GM21619 (cell line): ENCODE data around the gene TBX2.

Experiments used
- ATAC-seq: cut with Tn5 transposase; IDR thresholded peaks from one replicate; pipeline ENCODE4 v1.9.1; 2021; ENCODE audit not compliant: unreplicated experiment

Gene TBX2

DNA sequence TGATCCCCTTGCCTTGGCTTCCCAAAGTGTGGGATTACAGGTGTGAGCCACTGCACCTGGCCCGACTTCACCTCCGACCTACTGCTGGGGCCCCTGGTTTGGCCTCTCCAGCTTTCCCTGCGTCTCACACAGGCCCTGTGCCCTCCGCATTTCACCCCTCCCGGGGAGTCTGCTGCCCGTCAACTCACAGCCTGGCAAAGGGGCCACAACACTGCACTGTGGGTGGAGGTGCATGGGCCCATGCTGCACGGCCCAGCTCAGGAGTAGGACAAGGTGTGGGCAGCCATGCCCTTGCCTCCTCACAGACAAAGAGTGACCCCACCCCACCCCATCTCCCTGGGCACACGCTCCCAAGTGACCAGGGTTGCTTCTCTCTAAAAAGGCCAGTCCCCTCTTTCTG is 12.6 kb upstream of the TBX2 start:
- no peak for ATAC-seq

DNA sequence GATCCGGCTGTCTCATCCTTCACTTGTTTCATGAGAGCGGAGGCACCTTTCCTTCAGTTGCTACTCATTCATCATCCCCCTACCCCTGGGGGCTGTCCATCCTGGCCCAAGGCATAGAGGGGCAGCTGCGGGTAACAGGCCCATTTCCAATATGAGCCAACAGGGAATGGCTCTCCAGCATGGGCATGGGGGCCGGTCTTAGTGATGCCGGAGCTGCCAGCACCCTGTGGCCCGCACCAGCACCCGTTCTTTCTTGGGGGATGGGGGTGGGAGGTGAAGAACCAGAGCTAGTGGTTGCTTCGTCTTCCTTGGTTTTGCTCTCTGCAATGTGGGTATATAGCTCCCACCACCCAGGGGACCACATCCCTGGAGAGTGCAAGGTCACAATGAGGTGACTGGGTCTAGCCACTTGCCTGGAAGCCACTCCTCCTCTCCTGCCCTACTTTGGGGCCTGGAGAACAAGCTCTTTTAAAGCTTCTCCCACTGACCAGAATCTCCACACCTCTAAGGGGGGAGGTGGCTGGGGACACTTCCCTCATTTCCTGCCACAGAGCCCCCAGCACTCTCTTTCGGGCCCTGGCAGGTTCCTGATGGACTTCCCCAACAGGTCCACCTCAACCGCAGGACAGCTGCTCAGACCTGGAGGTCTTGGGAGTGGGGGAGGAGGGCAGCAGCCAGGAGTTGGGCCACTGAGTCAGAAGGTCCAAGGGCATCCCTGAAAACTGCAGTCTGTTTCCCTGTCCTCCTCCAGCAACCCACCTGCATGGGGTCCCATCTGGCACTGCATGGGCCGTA is 11.9 kb upstream of the TBX2 start:
- ATAC-seq = no peak

DNA sequence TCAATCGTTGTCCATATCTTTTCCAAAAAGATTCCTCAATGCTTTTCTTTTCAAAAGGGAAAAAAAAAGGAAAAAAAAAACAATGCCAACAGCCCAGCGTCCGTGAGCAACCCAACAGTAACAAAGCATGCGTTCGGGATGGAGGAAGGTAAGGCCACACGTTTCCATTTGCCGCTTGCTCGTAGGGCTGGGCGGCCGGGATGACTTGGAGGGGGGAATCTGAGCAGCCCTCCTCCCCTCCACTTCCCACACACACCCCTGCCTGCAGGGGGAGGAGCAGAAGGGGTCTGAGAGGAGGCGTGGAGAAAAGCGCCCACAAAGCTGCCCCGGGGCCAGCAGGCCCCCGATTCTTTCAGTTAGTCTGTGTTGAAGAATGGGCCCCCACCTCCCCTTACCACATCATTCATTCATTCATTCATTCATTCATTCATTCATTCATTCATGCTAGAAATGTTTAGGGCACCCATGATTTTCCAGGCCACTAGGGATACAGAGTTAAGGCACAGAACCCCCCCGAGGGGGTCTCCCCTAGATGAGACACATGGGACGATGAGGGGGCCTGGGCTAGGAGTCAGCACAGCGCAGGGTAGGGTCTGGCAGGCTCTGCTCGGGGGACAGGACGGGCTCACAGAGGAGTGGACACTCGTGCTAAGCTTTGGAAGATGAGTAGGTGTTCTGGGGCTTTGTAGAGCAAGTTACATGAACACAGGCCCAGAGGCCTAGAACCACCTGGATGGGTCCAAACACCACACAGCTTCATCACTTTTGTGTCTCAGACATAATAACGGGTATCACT is 10.9 kb upstream of the TBX2 start:
- ATAC-seq = no peak

DNA sequence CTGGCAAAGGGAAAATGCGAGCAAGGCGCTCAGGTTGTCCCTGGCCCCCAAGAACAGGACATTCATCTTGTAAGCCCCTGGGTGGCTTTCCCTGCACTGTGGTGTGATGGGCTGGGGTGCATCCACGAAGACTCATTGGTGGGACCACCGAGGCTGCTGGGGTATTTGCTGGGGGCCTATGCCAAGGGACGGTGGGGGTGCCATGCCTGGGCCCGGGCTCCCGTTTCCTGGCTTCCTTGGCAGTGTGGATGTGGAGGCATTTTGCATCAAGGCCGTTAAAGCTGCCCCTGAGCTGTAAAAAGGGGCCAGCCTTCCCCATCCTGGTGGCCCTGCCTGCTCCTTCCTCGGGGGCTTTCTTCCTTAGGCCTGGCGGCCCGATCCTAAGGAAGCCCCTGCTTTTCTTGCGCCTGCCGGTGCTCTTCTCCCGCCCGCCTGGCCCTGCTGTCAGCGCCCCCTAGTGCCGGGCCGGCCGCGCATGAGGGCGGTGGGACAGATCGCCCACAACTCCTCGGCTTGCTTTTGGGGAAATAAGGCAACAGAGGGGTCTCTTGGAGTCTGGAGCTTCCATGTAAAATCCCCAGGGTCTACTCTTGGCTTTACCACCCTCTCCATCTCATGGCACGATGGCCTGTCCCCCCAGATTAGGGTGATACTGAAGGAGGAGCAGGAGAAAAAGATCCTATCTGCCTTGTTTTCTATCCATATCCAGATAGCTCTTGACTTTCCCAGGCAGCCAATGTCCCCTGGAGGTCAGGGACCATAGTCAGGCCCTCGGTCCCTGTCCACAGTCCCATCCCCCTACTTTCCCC is 9.8 kb upstream of the TBX2 start:
- ATAC-seq = no peak

DNA sequence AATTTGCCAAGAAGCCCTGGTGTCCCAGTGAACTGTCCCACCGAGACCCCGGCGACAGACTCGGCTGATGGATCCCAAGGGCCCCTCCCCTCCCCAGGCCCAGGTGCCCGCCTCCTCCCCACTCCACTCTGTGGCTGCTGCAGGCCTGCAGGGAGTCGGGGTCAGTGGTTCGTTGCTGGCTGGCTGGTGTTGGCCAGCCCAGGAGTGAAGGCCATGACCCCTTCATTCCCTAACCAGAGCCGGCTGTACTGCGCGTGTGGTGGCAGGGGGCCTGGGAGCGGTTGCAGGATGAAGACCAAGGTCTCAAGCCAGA is 9.2 kb upstream of the TBX2 start:
- ATAC-seq = no peak

DNA sequence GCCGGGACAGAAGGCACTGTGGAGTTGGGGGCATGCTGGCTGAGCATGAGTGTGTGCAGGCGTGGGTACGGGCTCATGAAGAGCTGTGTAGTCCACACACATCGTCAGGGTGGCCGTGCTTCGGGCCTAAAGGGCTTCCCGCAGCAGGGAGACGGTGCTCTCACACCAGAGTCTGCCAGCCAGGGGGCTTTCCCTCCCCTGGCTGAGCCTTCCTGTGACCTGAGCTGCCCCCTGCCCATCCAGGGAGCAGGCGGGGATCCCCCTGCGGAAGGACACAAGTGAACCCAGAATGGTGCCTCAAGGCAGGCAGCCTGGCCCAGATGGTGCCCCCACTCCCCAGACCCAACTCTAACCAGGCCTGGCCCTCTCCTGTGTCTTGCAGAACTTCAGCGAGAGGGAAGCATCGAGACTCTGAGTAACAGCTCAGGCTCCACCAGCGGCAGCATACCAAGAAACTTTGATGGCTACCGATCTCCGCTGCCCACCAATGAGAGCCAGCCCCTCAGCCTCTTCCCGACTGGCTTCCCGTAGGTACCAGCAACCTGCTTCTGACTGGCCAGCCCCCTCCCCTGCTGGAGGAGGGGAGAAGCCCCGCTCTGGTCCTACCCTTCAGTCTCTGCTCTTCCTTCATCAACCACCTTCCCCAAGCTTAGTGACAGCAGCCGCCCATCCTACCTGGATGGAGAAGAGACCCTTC is 7.9 kb upstream of the TBX2 start:
- no peak for ATAC-seq

DNA sequence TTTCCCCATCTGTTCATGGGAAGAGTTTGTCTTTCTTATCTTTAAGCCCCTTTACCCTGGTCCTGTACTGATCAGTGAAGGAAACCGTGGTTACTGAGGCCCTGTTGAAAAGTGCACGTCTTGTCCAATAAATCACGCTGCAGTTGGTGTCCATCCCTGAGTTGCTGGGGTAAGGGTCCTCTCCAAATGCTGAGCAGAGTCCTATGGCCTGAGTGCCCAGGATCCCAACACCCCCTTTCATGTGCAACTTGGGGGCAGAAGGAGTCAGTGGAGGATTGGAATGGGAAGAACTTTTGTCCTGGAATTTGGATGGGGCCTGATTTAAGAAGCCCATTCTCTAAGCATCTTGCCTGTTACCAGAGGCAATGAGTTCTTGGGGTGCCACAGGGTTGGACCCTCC is 7.0 kb upstream of the TBX2 start:
- no peak for ATAC-seq

DNA sequence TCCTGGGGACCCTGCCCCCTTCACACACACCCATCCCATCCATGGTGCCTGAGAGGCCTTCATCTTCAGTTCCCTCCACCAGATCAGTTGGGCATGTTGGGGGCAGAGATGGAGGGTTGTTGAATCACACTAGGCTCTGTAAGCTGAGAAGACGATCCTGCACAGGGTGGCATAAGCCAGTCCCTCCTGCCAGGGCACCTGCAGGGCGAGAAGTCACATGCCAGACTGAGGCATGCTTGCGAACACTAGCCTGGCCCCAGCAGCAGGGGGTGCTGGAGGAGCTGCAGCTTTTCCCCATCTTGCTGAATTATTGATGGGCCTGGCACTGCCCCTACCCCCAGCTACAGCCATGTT is 6.1 kb upstream of the TBX2 start:
- ATAC-seq = no peak

DNA sequence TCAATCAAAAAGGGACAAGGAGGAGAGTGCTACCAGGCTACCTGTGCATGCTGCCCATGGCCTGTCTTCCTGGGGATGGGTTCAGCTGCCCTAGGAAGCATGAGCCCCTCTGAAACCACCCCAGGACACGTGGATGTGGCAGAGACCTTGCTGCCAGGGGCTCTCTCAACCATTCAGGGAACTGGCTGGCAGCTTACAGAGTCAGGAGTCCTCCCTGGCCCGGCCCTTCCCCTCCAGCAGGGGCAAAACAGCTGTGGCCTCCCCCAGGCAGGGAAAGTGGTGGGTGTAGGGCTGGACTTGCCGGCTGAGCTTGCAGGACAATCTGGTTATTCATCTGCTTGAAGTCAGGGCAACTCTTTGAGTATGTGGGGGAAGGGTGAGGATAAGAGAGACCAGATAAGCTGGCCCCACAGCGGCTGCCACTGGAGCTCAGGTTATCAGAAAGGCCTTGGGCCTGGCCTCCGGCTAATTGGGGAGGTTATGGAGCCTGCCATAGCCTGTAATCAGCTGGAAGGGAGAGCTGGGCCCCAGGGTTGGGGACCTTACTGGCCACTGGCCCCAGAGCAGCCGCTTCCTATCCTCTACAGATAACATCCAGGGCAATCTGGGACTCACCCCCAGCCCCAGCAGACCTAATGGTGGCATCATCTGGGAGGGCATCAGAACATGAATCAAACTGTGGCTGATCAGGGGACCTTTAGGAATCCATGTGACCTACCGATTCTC is 5.6 kb upstream of the TBX2 start:
- ATAC-seq = no peak

DNA sequence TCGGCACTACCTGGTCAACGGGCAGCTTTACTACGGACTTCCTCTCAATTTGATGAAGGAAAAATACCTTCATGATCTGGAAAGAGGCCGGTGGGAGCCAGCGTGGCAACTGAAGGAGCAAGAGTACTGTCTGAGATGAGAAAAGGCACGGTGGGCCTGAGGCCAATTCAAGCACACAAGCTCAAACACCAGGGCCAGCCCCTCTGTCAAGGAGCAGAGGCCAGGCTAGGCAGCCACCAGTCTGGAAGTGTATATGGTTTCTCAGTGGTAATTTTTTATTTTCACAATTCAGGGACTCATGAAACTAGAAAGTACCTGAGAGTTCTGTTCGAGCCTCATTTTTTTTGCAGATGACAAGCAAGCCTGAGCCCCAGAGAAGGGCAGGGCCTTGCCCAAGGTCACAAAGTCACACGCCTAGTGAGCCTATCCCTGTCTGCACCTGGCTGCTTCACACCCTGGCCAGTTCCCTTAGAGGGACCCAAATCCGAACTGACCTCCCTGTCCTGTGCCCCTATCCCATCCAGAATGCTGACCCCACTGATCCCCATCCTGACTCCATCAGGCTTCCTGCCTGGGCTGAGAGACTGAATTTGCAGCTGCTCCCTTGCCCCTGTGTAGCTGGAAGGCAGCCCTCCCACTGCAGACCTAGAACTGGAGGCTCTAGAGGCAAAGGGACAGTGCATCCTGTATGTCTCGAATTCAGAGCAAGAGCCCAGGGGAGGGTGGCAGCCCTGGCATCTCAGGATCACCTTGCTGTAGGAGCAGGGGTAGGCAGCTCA is 4.8 kb upstream of the TBX2 start:
- ATAC-seq = no peak

DNA sequence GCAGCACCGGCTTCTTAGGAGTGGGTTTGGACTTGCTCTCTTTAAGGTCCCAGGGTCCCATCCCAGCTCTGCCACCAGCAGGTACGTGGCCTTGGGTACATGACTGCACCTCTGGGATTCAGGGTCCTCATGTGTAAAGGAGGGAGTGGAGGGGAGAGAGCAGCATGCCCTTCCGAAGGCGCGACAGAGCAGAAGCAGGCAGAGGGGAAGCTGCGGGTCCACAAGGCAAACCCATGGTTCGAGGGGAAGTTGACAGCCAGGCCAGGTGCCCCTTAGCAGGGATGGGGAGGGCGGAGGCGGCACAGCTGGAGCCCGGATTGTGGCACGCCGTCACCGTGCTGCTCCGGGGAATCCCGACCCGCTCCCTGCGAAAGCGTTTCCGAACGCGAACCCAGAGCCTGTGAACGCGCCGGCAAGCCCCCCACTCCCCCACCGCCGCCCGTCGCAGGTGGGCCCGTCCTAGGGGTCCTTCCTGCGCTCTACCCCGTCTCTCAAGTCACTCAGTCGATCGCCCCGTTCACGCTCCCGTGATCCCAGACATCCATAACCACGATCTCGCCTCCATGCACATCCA is 4.1 kb upstream of the TBX2 start:
- no peak for ATAC-seq

DNA sequence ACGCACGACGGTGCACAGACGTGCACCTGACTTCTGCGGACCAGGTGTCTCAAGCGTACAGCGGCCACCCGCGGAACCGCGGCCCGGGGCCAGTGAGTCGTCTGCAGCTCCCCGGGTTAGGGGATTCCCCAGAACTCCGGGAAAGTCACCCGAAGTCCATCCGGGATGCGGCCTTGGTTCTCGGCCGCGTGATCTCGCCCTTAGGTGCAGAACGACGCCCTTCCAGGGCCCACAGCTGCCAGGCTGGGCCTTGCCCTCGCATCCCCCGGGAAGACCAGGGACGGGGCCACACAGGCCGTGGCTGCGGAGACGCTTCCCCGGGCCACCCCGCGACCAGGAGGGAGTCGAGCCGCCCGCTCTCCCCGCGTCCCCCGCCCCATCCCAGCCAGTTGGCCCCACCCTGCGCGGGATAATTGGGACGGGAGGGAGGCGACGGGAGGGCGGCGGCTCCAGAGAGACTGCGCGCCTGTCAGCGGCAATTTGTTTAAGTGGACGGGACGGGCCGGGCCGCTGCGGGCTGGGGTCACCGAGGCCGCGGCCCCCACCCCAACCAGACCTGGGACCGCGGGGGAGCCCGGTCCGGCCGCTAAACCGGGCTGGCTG is 3.6 kb upstream of the TBX2 start:
- no peak for ATAC-seq

DNA sequence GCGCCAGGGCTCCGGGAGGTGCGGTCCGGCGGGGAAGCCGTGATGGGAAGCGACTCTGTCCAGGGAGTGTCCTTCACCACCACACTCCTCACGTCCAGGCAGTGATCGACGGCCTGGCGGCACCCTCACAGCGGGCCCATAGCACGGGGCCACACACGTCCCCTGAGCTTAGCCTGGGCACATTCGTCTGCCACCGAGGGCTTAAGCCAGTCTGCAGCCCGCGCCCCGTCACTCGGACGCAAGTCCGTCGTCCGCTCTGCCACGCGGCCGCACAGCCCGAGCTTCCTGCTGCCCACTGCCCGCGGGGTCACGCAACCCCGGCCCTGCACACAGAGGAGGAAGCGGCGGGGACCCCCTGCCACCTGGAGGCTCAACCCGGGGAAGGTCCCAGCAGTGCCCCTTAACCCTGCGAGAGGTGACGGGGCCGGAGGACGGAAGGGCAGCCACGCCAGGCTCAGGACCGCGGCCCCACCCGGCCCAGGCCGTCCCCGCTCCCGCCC is 3.0 kb upstream of the TBX2 start:
- ATAC-seq = no peak

DNA sequence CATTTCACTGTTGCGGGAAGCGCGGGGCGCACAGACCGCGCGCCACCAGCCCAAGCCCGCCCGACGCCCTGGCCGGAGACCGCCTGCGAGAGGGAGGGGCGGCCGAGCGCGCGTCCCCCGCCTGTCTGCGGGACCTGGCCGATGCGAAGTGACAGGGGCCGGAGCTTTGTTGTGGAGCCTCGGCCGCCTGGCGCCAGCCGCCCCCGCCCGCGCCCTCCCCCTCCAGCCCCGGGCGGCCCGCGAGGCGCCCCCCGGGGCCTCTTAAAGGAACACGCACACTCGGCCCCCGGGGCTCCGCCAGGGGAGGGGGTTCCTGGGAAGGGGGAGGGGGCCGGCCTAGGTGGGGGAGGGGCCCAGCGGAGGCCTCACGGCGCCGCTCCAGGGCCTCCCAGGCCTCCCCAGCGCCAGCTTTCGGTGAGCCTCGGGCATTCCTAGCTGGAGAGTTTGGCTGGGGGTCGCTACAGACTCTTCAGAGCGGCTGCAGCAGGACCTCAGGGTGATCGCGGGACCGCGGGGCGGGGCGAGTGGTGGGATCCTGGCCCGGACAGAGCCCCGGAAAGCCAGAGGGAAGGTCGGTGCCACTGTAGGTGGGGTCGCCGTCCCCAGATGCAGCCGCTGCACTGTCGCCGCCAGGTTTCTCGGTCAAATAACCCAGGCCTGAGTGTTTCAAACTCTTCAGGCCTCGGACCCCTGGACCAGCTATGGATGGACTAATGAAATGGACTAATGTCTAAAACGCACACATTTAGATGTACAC is 2.4 kb upstream of the TBX2 start:
- ATAC-seq = no peak

DNA sequence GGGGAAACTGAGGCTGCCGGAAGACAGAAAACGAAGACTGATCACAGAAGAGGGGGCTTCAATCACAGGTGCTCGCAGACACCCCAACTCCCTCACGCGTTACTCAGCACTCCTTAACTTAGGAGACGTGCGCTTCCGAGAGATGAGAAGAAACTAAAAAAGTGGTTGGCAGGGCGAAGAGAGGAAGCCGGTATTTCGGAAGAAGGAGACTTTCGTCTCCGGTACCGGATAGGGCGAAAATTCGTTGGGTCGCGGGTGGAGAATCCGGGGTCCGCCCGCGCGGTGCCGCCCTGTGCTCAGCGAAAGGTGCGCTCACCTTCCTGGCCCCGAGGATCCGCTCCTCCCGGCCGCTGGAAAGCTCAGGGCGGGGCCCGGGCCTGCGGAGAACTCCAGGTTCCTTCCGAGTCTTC is 917 bp upstream of the TBX2 start:
- ATAC-seq = no peak

DNA sequence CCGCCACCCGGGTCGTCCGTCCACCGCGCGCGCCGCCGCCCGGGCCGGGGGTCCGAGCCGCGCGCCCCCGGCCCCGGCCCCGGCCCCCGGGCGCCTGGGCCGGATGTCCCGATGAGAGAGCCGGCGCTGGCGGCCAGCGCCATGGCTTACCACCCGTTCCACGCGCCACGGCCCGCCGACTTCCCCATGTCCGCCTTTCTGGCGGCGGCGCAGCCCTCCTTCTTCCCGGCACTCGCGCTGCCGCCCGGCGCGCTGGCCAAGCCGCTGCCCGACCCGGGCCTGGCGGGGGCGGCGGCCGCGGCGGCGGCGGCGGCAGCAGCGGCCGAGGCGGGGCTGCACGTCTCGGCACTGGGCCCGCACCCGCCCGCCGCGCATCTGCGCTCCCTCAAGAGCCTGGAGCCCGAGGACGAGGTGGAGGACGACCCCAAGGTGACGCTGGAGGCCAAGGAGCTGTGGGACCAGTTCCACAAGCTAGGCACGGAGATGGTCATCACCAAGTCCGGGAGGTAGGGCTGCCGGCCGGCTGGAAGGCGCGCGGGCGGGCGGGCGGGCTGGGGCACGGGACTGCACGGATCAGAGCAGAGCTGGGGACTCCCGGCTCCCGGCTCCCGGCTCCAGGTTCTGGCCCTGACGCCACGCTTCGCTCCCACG is 548 bp downstream of the TBX2 start:
- ATAC-seq = no peak

DNA sequence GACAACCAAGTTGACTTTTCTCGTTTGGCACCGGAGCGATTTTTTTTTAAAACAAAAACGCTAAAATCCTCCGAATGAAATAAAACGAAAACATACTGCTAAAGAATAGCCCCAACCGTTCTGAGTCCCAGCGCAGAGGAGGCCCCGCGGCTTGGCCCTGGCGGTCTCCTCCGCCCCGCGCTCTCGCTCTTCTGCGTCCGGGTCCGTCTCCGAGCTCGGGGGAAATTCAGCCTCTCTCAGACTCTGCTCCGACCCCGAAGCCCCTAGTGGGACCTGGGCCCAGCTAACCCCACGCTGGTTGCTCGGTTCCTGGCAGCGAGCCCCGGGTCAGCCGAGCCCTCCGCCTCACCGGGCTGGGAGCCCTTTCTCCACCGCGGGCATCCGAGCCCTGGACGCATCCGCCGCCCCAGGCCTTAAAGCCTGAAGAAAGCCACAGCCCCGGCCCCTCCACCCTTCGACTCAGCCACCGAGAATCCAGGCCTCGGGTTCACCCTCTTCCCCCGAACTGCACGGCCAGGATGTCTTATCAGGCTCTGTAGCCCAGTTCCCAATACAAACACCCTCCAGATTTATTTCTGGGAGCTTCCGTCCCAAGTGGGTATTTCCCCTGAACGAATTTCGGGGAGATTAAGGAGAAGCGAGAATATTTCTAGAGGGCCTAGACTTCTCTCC is 1.2 kb downstream of the TBX2 start:
- no peak for ATAC-seq
